Measurements from ENCODE around the gene ADGRD1.

DNA sequence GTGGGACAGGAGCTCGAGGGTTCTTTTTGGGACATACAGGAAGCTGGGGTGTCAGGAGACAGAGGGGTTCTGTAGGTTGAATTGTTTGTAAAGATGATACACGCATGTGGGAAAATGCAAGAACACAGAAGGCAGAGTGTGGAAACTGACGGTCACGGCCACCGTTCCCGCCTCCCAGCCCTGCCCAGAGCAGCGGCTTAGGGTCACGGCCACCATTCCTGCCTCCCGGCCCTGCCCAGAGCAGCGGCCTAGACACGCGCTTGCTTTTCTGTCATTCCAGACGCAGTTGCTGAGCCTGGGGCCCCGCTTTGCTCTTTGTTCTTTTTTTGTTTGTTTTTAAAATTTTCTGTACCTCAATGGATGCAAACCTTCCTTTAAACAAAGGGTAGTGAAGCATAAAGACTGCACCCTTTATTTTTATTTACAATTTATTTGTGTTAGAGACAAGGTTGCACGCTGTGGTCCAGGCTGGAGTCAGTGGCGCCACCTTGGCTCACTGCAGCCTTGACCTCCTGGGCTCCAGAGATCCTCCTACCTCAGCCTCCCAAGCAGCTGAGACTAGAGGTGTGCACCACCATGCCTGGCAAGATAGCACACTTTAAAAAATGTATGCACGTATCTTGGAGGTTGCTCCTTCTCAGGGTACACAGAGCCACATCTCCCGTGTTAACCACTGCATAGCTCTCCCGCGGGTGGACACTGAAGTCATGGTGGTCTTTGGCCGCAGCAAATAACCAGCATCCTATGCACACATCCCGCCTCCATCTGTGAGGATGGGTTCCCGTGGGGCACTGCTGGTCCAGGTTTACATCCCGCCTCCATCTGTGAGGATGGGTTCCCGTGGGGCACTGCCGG lies 142.3 kb downstream of the ADGRD1 start:
- TF ChIP-seq POLR2A (IDR thresholded peaks at IDR 0.05) (no peak), POLR2AphosphoS5 (IDR thresholded peaks at IDR 0.05; ENCODE audit: insufficient read depth in 1 of 2, low read depth in 1 of 2) (no peak), CTCF (IDR thresholded peaks at IDR 0.05) (no peak)

Data from vagina (tissue), 2 donors.